GM21717 (cell line): ENCODE measurements around the gene GADD45B.
"Not testable (repeated sequence)": the region's sequence is repeated elsewhere in the genome, so short reads cannot be mapped to it uniquely, and the experiment has no call there.

Source experiments
- ATAC-seq: cut with Tn5 transposase; IDR thresholded peaks from one replicate; pipeline ENCODE4 v1.9.1; 2021; ENCODE audit warnings: mild to moderate bottlenecking, moderate library complexity; ENCODE audit not compliant: unreplicated experiment

GADD45B gene

DNA sequence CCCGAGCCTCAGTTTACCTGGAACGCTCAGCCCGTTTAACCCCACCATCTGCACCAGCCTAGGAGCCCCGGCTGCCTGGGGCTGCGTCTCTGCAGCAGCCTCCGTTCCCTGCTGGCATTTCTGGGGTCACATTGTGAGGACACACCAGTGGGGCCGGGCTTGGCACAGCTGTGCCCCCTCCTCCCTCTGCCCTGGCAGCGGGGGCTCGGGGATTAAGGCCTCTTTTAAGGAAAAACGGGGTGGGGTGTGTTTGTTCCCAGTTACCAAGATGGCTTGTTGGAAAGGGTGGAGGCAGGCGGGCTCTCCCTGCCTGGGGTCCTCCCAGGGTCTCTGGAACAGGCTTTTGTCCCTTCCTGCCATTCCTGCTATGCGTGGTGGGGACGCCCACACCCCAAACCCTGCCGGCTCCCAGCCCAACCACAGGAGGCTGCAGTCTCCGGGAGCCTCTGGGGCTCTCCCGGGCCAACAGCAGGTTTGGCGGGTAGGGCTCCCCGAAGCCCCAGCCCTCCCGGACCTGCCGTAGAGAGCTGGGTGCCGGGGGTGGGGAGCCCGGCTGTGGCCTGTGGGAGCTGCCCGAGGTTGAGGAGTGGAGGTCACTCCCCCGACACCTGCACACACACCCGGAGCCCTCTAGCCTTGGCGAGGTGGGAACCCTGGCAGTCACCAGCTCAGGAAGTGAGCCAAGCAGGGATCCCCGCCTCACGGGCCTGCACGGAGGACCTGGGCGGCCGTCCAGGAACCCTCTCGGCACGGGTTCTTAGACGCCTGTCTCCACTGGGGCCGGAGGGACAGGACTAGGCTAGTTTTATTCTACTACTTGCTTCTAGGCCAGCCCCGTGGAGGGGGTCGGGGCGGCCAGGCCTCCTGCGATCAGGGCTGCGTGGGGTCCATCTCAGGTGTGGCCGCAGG is 36.9 kb downstream of the GADD45B start:
- no peak for ATAC-seq

DNA sequence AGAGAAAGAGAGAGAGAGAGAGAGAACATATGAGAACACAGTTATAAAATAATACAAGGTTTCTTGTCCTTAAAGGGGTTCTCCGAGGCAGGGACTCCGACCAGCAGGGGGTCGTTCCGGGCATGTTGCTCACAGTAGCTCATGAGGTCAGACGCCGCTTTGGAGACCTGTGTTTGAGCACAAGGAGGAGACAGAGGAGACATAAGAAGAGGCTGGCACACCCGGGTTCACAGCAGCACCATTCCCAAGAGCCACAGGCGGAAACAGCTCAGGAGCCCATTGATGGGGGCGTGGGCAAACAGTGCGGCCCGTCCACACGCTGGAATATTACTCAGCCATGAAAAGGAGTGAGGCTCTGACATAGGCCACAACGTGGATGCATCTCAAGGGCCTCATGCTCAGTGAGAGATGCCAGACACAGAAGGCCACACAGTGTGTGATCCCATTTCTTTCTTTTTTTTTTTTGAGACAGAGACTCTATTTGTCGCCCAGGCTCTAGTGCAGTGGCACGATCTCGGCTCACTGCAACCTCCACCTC is 39.1 kb downstream of the GADD45B start:
- ATAC-seq = no peak

DNA sequence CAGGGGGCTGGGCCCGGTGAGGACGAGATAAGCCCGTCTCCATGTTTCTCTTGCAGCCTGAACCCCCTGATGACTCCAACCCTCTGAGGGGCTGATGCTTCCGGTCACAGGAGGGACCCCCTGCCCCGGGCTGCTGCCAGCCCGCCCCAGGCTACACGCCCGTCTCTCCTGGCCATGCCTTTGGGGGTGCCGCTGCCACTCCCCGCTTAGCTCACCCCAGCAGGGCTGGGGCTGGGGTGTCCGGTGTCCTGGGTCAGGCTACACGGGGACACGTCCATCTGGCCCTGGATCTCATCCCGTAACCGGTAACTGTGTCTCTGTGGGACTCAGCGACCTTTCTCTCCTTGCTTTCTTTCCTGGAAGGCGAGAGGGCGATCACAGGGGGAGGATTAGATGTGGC is 40.8 kb downstream of the GADD45B start:
- ATAC-seq = no peak

DNA sequence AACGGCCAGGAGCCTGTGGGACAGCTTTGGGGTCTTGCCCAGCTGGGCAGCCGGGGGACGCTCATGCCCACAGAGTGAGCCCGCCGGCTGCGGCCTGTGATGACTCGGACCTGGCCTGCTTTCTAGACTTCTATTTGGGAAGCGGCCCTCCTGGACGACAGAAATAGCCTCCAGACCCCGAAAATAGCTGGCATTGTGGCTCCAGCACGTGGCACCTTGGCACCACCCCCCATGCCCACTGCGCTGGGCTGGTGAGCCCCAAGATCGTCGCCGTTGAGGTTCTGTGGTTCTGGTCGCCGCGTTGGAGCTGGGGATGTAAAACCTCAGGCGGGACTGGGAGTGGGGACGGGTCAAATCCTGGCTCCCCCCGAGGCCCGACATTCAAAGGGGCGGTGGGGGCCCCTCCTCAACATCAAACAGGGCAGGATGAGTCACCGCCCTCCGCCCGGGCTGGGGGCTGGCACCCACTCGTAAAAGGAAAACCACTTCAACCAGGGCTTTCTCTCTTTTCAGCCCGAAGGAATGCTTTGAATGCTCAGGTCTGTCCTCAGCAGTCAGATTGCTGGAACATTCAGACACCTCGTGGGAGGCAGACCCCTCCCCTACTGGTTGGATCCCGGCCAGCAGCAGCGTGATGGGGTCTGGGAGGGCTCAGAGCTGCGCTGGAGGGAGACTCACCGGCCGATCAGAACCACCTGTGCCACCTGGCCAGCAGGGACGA is 42.1 kb downstream of the GADD45B start:
- no peak for ATAC-seq

DNA sequence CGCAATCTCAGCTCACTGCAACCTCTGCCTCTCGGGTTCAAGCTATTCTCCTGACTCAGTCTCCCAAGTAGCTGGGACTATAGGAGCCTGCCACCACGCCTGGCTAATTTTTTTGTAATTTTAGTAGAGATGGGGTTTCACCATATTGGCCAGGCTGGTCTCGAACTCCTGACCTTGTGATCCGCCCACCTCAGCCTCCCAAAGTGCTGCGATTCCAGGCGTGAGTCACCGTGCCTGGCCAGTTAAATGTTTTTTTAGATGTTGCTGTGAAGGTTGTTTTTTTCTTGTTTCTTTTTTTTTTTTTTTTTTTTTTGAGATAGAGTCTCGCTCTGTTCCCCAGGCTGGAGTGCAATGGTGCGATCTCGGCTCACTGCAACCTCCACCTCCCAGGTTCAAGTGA is 42.9 kb downstream of the GADD45B start:
- ATAC-seq = not testable (repeated sequence)

DNA sequence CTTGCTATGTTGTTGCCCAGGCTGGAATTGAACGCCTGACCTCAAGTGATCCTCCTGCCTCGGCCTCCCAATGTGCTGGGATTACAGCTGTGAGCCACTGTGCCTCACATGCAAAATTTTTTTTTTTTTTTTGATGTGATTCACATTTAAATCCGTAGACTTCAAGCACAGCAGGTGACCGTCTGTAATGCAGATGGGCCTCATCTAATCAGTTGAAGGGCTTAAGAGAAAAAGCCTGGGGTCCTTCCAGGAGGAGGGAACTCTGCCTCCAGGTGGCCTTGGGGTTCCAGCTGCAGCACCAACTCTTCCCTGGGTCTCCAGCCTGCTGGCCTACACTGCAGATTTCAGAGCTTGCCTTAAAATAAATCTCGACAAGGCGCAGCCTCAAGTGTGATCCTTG is 43.6 kb downstream of the GADD45B start:
- no peak for ATAC-seq

DNA sequence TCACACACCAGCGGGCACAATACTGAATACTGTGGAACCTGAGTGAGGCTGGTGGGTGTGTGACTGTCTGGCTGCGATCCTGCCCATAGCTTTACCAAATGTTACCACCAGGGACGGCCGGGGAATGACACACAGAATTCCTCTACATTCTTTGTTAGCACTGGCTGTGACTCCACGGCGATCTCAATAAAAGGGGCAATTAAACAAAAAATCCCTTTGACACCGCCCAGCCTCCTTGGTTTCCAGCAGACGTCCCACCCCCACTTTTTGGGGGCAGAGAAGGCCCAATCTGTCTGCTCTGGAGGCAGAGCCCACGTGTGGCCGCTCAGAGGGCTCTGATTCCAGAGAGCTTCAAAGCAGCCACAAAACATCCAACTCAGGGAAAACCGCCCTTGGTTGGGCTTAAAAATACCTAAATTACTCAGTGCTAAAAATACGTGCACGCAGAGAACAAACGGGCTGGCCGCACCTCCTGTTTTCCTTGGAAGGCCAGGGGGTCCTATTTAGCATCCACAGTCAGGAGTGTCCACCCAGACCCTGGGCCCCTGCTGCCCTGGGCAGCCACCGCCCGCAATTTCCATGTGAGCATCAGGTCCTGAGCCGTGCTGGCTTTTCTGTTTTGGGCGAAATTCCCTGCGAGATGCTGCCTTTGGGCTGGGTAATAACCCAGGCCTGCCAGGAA is 47.8 kb downstream of the GADD45B start:
- no peak for ATAC-seq

DNA sequence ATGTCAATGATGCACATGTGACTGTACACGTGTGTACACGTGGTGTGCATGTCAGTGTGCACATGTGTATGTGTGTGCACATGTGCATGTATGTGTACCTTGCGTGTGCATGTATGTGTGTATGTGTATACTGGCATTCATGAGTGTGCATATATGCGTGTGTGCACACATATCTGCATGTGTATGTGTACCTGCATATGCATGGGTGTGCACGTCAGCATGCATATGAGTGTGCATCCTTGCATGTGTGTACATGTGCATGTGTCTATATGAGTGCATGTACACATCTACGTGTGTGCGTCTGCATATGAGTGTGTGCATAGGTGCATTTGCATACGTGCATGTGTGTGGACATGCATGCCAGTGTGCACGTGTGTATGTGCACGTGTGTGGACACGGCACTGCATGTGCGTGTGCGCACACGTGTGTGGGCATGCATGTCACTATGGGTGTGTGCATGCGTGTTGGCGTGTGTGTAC is 48.5 kb downstream of the GADD45B start:
- no peak for ATAC-seq

DNA sequence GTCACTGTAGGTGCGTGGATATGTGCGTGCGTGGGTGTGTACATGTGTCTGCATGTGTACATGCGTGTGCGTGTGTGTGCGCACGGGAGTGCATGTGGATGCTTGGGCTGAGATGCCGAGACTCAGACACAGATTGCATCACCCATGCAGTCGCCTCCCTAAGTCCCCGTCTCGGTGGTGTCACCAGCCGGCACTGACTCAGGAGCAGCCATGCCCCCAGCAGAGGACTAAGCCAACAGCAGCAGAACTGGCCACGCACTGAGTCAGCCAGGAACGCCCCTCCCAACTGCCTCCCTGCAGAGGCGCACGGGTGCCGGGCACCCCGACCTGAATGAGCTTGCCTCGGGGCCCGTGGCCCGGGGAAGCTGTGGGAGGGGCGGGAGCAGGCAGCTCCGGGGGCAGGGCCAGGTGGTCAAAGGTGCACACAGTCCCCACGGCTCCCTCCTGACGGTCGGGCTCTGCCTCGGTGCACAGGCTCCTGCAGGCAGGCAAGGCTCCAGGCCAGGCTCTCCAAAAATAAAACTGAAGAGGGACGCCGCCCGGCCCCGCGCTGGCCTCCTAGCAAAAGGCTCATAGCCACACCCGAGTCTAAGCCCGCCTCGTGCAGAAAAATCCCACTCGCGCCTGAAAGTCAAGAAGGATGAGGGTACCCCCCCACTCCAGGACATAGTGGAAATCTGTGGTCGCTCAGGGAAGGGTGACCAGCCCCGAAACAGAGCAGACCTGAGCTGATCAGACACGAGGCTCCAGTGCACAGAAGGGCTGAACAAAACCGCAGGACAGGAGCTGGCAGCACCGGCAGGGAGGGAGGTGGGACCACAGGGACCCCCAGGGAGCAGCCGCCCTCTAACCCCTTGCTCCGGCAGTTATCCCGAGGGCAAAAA is 49.2 kb downstream of the GADD45B start:
- no peak for ATAC-seq

DNA sequence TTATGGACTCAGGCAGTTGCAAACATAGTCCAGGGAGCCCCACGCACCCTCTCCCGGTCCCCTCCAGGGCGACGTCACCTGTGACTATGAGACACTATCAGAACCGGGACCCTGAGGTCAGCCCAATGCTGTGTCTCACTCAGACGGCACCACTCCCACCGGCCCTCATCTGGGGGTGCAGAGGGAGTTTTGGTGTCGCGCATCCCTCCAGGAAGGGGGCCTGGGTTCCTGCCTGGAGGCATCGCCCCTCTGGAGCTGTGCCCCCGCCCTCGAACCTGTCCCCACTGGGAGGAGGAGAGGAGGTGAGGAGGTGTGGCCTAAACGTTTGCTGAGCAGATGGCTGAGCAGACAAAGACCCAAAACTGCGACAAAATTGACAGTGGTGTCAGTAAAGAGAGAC is 51.2 kb downstream of the GADD45B start:
- no peak for ATAC-seq

DNA sequence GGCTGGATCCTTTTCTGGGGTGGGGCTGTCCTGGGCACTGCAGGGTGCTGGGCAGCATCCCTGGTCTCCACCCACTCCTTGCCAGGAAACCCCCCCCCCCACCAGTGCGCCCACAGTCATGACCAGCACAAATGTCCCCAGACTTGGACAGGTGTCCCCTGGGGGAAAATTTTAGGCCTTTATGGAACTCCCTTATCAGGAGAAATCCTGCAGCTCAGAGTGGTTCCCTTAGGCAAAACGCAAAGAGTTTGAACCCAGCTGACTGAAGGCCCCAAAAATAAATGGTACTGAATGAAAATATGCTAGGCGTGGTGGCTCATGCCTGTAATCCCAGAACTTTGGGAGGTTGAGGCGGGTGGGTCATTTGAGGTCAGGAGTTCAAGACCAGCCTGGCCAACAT is 51.8 kb downstream of the GADD45B start:
- no peak for ATAC-seq
